ENCODE results near the gene EEIG2. TPM values are rescaled to one million over a fixed set of nuclear protein-coding genes. Genes with fewer than 3 reads are reported as not detected.

The EEIG2 gene
- total RNA-seq, 2 donors from 2014 or later, result 8.9 to 9.9 TPM

DNA sequence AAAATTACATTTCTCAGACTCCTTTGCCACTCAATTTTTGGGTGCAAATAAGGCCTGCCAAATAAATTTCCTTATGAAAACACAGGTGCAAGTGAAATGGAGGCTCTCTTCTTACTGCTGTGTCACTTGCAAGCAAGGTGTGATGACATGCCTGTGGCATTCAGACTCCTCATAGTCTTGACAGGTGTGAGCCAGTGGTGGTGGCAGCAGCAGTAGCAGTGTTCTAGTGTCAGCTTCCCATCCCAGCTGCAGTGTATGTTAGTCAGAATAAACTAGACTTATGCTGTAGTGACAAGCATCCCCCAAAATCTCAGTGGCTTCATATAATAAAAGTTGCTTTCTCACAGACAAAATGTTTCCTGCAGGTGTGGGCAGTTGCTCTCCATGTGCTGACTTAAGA lies 3.8 kb upstream of the EEIG2 start:
- ATAC-seq (replicated peaks in 1 of 2) (no peak), DNase-seq (no peak)
- H3K27ac Mint-ChIP-seq, result no peak overlapping the region
- no peaks in the 10 kb centered on the region for H3K9me3 Mint-ChIP-seq
- H3K4me3 Mint-ChIP-seq, result no peak overlapping the region
- H3K36me3 Mint-ChIP-seq (ENCODE audit: insufficient read depth in 2 of 2), result peaks cover 0 to 1% of the 10 kb centered on the region in 2 donors
- H3K27me3 Mint-ChIP-seq (ENCODE audit: low read depth), result no peaks in the 10 kb centered on the region
- peaks cover 12% of the 10 kb centered on the region for H3K4me1 Mint-ChIP-seq (ENCODE audit: low read depth)

GRCh38 chr1:108556499-108556898 lies 3.4 kb upstream of the EEIG2 start:
- no peak for ATAC-seq (replicated peaks in 1 of 2)
- no peak overlapping the region for H3K27ac Mint-ChIP-seq
- H3K9me3 Mint-ChIP-seq, result no peaks in the 10 kb centered on the region

DNA sequence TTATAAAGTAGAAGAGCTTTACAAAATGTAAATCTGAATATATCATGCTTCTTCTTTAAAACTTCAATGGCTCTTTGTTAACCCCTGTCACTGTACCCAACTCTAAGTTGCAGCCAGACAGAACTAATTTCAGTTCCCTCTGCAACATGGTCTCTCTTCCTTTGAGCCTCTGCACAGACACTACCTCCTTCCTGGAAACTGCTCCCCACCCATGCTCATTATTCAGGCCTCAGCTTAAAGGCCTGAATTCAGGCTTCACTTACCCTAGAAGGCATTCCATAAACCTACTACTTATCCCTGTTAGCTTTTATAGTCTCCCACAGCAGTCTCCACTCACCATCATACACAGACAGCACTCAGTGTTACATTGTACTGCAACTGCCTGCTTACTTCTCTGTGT lies 2.6 kb upstream of the EEIG2 start:
- Mint-ChIP-seq H3K9me3 (no peaks in the 10 kb centered on the region), H3K4me3 (no peak overlapping the region), H3K36me3 (ENCODE audit: insufficient read depth in 2 of 2) (peaks cover 0 to 1% of the 10 kb centered on the region in 2 donors), H3K4me1 (ENCODE audit: low read depth) (peaks cover 18% of the 10 kb centered on the region), H3K27me3 (ENCODE audit: low read depth) (no peaks in the 10 kb centered on the region), H3K27ac (no peak overlapping the region)
- ATAC-seq (replicated peaks in 1 of 2) (no peak), DNase-seq (no peak)

More at GRCh38 chr1:108556499-108556898, 3.4 kb upstream of the EEIG2 start:
- no peak for DNase-seq
- Mint-ChIP-seq H3K4me3 (no peak overlapping the region), H3K36me3 (ENCODE audit: insufficient read depth in 2 of 2) (peaks cover 0 to 1% of the 10 kb centered on the region in 2 donors), H3K27me3 (ENCODE audit: low read depth) (no peaks in the 10 kb centered on the region), H3K4me1 (ENCODE audit: low read depth) (peaks cover 11% of the 10 kb centered on the region)

DNA sequence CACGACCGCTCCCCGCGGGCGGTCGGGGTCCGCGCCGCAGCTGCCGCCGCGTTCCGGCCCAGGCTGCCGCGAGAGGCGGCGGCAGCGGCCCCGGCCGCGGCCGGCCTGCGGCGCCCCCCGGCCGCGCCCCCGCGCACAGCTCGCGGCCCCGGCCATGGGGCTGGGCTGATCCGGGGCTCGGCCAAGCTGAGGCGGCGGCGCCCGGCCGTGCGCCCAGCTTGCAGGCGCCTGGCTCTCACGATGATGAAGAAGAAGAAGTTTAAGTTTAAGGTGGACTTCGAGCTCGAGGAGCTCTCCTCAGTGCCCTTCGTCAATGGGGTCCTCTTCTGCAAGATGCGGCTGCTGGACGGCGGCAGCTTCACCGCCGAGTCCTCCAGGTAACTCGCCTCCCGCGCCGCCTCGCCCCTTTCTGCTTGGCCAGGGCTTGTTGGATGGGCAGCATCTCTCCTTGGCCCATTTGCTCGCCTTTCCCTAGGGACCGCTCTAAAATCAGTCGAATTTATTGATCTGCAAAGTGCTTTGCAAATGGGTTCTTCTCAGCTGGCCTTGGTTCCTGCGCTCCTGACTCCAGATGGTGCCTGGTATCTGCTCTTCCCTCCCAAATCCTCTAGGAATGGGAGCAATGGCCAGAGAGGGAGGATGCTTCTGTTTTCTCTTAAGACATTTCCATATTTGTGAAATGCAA lies 431 bp downstream of the EEIG2 start:
- Mint-ChIP-seq H3K4me3 (peak overlapping the region; percentile 93 to 97), H3K27me3 (ENCODE audit: low read depth) (no peaks in the 10 kb centered on the region), H3K36me3 (ENCODE audit: insufficient read depth in 2 of 2) (peaks cover 0 to 1% of the 10 kb centered on the region in 2 donors), H3K9me3 (no peaks in the 10 kb centered on the region), H3K27ac (peak overlapping the region; percentile 91), H3K4me1 (ENCODE audit: low read depth) (peaks cover 33% of the 10 kb centered on the region)
- ATAC-seq (replicated peaks in 1 of 2) (peak; percentile 51 to 59), DNase-seq (peak in 1 of 2 donors; percentile 38)

DNA sequence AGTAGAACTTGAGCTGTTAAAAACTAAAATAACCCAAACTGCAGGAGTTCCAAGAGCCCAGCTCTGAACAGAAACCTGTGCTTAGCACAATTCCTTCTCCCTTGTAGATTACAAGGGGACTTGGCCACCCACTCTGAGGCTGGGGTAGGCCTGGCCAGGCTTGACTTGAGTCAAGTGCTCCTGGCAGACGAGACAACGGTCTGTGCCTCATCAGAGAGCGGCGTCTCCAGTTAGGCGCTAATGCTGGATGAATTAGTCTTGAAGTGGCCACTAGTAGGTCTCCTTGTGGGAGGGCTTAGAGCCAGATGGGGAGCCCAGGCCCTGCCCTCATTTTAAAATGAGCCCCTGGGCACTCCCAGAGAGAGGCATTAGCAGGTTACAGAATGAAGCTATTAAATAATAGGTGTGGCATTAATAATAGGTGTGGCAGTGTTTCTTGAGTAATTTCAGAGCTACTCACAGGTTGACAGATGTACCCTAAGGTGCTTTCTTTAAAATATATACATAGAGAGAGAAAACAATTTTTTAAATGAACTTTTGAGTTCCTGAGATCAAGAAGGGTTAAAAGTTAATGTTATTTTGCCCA lies 1.1 kb downstream of the EEIG2 start:
- DNase-seq (peak; percentile 40 to 44), ATAC-seq (replicated peaks in 1 of 2) (peak; percentile 29 to 33)
- Mint-ChIP-seq H3K27me3 (ENCODE audit: low read depth) (no peaks in the 10 kb centered on the region), H3K4me1 (ENCODE audit: low read depth) (peaks cover 33% of the 10 kb centered on the region), H3K9me3 (no peaks in the 10 kb centered on the region), H3K4me3 (peak overlapping the region; percentile 93 to 97), H3K36me3 (ENCODE audit: insufficient read depth in 2 of 2) (peaks cover 0 to 1% of the 10 kb centered on the region in 2 donors), H3K27ac (peak overlapping the region; percentile 91)

DNA sequence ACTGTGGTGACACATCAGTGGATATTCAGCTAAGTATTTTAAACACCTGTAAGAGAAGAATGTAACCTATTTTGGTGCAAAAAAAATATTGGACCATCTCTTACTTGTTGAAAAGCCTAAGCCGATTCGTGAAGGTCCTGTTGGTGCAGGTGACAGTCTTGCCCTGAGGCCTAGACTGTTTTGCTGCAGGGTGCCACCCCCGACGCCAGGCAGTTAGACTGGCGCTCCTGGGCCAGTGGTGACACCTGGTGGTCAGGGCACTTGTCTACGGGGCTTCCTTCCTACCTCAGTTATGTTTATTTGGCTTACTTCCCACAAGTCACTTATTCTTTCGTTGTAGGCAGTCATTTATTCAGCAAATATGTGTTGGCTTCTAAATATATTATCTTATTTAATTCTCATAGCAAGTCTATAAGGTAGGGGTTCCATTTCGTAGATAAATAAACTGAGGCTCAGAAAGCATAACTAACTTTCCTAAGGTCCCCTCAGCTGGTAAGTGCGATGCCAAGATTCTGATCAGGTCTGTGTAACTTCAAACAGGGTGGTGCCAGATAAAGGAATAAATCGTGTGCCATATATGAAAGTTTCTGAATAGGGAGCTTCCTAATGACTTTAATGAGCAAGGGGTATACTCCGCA lies 1.9 kb downstream of the EEIG2 start:
- Mint-ChIP-seq H3K9me3 (no peaks in the 10 kb centered on the region), H3K4me3 (peak overlapping the region; percentile 93 to 97), H3K36me3 (ENCODE audit: insufficient read depth in 2 of 2) (peaks cover 0 to 1% of the 10 kb centered on the region in 2 donors), H3K27ac (no peak overlapping the region), H3K27me3 (ENCODE audit: low read depth) (no peaks in the 10 kb centered on the region), H3K4me1 (ENCODE audit: low read depth) (peaks cover 33% of the 10 kb centered on the region)
- DNase-seq (peak; percentile 86 to 89), ATAC-seq (replicated peaks in 1 of 2) (peak; percentile 70 to 77)

DNA sequence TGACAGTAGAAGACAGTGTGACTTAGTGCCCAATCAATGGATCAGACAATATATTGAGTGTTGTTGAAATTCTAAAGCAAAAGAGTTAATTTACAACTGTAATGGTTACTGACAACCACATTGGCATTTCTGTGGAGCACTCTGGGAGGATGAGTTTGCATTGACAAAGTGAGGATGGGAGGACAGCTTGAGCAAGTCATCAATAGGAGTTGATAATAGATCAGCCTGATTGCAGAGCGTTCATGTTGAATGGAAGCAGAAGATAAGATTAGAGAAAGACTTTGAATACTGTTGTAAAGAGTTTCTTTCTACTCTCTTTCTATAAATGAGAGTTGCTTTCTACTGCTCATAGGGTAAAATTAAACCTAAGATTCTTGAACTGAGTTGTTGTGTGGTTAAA lies 3.9 kb downstream of the EEIG2 start:
- Mint-ChIP-seq H3K27ac (no peak overlapping the region), H3K9me3 (no peaks in the 10 kb centered on the region), H3K36me3 (ENCODE audit: insufficient read depth in 2 of 2) (peaks cover 0 to 1% of the 10 kb centered on the region in 2 donors), H3K27me3 (ENCODE audit: low read depth) (no peaks in the 10 kb centered on the region), H3K4me1 (ENCODE audit: low read depth) (peaks cover 33% of the 10 kb centered on the region), H3K4me3 (peak overlapping the region in 1 of 2 donors; percentile 17)
- DNase-seq (no peak), ATAC-seq (replicated peaks in 1 of 2) (no peak)

DNA sequence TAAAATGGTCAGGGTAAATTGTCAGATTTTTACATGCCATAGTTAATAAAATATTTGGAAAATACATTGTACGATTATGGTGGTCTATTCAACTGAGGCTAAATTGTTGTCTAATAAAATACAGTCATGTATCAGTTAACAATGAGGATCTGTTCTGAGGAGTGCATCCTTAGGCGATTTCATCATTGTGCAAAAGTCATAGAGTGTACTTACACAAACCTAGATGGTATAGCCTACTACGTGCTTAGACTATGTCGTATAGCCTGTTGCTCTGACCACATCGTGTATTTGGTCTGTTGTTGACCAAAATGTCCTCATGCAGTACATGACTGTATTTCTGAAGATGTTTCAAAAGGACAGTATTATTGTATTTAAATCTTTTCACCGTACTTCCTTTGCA lies 5.2 kb downstream of the EEIG2 start:
- no peaks in the 10 kb centered on the region for H3K27me3 Mint-ChIP-seq (ENCODE audit: low read depth)
- no peaks in the 10 kb centered on the region for H3K9me3 Mint-ChIP-seq
- peaks cover 33% of the 10 kb centered on the region for H3K4me1 Mint-ChIP-seq (ENCODE audit: low read depth)
- ATAC-seq (replicated peaks in 1 of 2), result no peak
- no peak for DNase-seq
- no peak overlapping the region for H3K4me3 Mint-ChIP-seq
- H3K27ac Mint-ChIP-seq, result no peak overlapping the region
- peaks cover 0 to 1% of the 10 kb centered on the region in 2 donors for H3K36me3 Mint-ChIP-seq (ENCODE audit: insufficient read depth in 2 of 2)

DNA sequence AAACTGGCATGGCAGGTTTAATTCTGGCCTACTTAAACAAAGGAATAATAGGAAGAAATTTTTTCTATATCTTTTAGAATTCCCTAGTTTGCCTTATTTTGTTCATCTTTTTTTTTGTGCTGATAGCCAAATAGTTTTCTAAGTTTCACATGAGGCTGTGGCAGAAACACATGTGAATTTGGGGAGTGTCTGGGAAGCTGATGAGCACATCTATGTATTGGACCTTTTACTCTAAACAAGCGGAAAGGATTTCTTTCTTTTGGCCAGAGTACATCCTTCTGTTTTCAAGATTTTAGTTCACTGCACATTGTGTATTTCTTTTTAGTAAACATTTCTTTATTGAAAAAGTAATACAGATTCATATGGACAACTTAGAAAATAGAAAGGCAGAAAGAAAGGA lies 5.6 kb downstream of the EEIG2 start:
- Mint-ChIP-seq H3K27me3 (ENCODE audit: low read depth) (no peaks in the 10 kb centered on the region), H3K27ac (no peak overlapping the region), H3K9me3 (no peaks in the 10 kb centered on the region), H3K36me3 (ENCODE audit: insufficient read depth in 2 of 2) (peaks cover 0 to 1% of the 10 kb centered on the region in 2 donors), H3K4me3 (no peak overlapping the region), H3K4me1 (ENCODE audit: low read depth) (peaks cover 32% of the 10 kb centered on the region)
- no peak for DNase-seq
- ATAC-seq (replicated peaks in 1 of 2), result no peak

GRCh38 chr1:108568589-108568988 lies 8.7 kb downstream of the EEIG2 start:
- no peaks in the 10 kb centered on the region for H3K27me3 Mint-ChIP-seq (ENCODE audit: low read depth)
- H3K27ac Mint-ChIP-seq, result no peak overlapping the region
- H3K9me3 Mint-ChIP-seq, result no peaks in the 10 kb centered on the region
- peaks cover 0 to 1% of the 10 kb centered on the region in 2 donors for H3K36me3 Mint-ChIP-seq (ENCODE audit: insufficient read depth in 2 of 2)
- DNase-seq (no peak), ATAC-seq (replicated peaks in 1 of 2) (no peak)
- no peak overlapping the region for H3K4me3 Mint-ChIP-seq
- H3K4me1 Mint-ChIP-seq (ENCODE audit: low read depth), result peaks cover 10% of the 10 kb centered on the region

DNA sequence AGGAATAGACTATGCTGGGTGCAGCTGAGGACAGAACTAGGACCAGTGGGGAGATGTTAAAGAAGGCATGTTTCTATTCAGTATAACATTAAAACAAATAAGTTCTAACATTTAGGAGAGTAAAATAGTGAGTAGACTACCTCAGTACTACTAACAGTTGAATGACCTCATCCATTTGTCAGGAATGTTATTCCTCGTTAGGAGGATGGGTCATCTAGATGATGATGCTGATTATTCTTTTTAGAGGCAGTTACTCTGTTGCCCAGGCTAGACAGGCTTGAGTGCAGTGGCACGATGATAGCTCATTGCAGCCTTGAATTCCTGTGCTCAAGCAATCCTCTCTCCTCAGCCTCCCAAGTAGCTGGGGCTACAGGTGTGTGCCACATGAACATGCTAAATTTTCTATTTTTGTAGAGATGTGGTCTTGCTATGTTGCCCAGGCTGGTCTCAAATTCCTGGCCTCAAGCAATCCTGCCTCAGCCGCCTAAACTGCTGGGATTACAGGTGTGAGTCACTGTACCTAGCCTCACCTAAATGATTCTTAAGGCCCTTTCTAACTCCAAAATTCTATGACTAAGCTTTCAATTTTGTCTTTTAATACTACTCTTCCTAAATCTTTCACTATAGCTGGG lies 9.3 kb downstream of the EEIG2 start:
- peaks cover 3% of the 10 kb centered on the region for H3K4me1 Mint-ChIP-seq (ENCODE audit: low read depth)
- no peak for ATAC-seq (replicated peaks in 1 of 2)
- DNase-seq, result no peak
- H3K36me3 Mint-ChIP-seq (ENCODE audit: insufficient read depth in 2 of 2), result peaks cover 0 to 6% of the 10 kb centered on the region in 2 donors
- no peaks in the 10 kb centered on the region for H3K27me3 Mint-ChIP-seq (ENCODE audit: low read depth)
- H3K27ac Mint-ChIP-seq, result no peak overlapping the region
- no peak overlapping the region for H3K4me3 Mint-ChIP-seq
- H3K9me3 Mint-ChIP-seq, result peaks cover 0 to 2% of the 10 kb centered on the region in 2 donors

DNA sequence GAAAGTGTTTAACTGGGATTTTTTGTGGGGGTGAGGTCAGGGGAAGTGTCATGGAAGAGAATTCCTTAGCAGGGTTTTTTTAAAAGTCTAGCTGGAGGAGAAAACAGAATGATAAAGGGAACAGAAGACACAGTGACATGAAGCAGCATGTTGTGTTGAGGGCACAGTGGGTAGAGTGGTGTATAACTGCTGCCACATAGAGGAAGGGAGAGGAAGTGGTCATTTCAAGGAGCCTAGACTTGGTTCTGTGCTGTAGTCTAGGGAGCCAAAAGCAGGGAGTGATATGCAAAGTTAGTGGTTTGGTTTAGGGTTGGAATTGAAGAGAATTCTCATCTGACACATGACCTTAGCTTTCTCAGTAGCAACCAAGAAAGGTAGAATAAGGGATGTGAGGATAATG lies 10.2 kb downstream of the EEIG2 start:
- ATAC-seq (replicated peaks in 1 of 2) (peak; percentile 99), DNase-seq (peak; percentile 27)
- H3K27me3 Mint-ChIP-seq (ENCODE audit: low read depth), result no peaks in the 10 kb centered on the region
- no peak overlapping the region for H3K4me3 Mint-ChIP-seq
- peaks cover under 1% of the 10 kb centered on the region for H3K4me1 Mint-ChIP-seq (ENCODE audit: low read depth)
- no peak overlapping the region for H3K27ac Mint-ChIP-seq
- H3K36me3 Mint-ChIP-seq (ENCODE audit: insufficient read depth in 2 of 2), result peaks cover 0 to 6% of the 10 kb centered on the region in 2 donors
- H3K9me3 Mint-ChIP-seq, result peaks cover 0 to 2% of the 10 kb centered on the region in 2 donors

- Mint-ChIP-seq H3K4me1 (ENCODE audit: low read depth) (peaks cover 6% of the 10 kb centered on the region), H3K27me3 (ENCODE audit: low read depth) (no peaks in the 10 kb centered on the region), H3K27ac (no peak overlapping the region), H3K9me3 (peaks cover 0 to 2% of the 10 kb centered on the region in 2 donors), H3K36me3 (ENCODE audit: insufficient read depth in 2 of 2) (peaks cover 0 to 6% of the 10 kb centered on the region in 2 donors), H3K4me3 (no peak overlapping the region)
- DNase-seq, result no peak
- no peak for ATAC-seq (replicated peaks in 1 of 2)
These were observed 11.1 kb downstream of the EEIG2 start for GRCh38 chr1:108570998-108571401.
